B cell (primary cell): ENCODE data around the gene TMC6. TPM values are rescaled to one million over a fixed set of nuclear protein-coding genes. Genes with fewer than 3 reads are reported as not detected.

Source experiments
- ATAC-seq: fragments of 200-7000 bp; cut with Tn5 transposase; one replicate; pipeline ENCODE4 v1.10.0; 2021; ENCODE audit warnings: low read depth, mild to moderate bottlenecking, moderate number of reproducible peaks, moderate library complexity
- CTCF ChIA-PET: fragments of 350-600 bp; sonication (Branson Sonifier 250); formaldehyde crosslinking; loops from one replicate; lab custom pipeline; 2021; ENCODE audit warnings: antibody characterized with exemption, inconsistent platforms; lab: Charles Lee
- POLR2A ChIA-PET: fragments of 350-600 bp; sonication (Branson Sonifier 250); formaldehyde crosslinking; loops from one replicate; lab custom pipeline; 2021; ENCODE audit warnings: antibody characterized with exemption; lab: Charles Lee
- DNase-seq: peaks from one replicate; pipeline ENCODE4 v3.0.0; 2013
- H2AFZ ChIP-seq: 2 replicates; pipeline ENCODE4 v1.6.1; 2012; ENCODE audit warnings: mild to moderate bottlenecking, low read depth, low read length; ENCODE audit not compliant: insufficient read depth, poor library complexity, severe bottlenecking
- H3K27ac ChIP-seq, 2 donors: 1 replicate in 1 of 2; 2 replicates in 1 of 2; pipeline ENCODE4 v1.5.1; 2012 to 2013; ENCODE audit warnings: low read length in 2 of 2, mild to moderate bottlenecking in 2 of 2, moderate library complexity in 1 of 2
- H3K27me3 ChIP-seq, 4 experiments: fragments of 200-600 bp in 1 of 4; sonication (generic) in 1 of 4; replicated peaks in 1 of 4; 1 replicate in 2 of 4; 2 replicates in 2 of 4; pipeline versions ENCODE4 v1.6.1 to v1.7.0; 2013 to 2016; ENCODE audit warnings: low read length in 3 of 4, mild to moderate bottlenecking in 2 of 4, mixed read lengths in 1 of 4, moderate library complexity in 1 of 4; ENCODE audit not compliant: insufficient read depth in 4 of 4, control insufficient read depth in 3 of 4; ENCODE audit errors: control extremely low read depth in 1 of 4
- H3K36me3 ChIP-seq, 2 experiments: replicated peaks in 1 of 2; 1 replicate in 1 of 2; 2 replicates in 1 of 2; pipeline versions ENCODE4 v1.6.1 to v1.7.1; 2013; ENCODE audit warnings: low read length in 1 of 2; ENCODE audit not compliant: insufficient read depth in 2 of 2, control insufficient read depth in 1 of 2; ENCODE audit errors: control extremely low read depth in 1 of 2, extremely low read depth in 1 of 2
- H3K4me1 ChIP-seq, 2 donors: fragments of 200-600 bp in 1 of 2; sonication (generic) in 1 of 2; 1 replicate in 1 of 2; 2 replicates in 1 of 2; pipeline versions ENCODE4 v1.5.1 to v1.6.1; 2013 to 2017; ENCODE audit warnings: low read length in 2 of 2; ENCODE audit not compliant: control insufficient read depth in 2 of 2, insufficient read depth in 2 of 2
- H3K4me2 ChIP-seq: replicated peaks from 2 replicates; pipeline ENCODE3; 2012; ENCODE audit warnings: mild to moderate bottlenecking, low read depth, low read length; ENCODE audit not compliant: poor library complexity, severe bottlenecking
- H3K4me3 ChIP-seq, 5 experiments: fragments of 200-600 bp in 1 of 5; sonication (generic) in 1 of 5; 1 replicate in 3 of 5; 2 replicates in 2 of 5; pipeline versions ENCODE4 v1.5.1 to v1.7.0; 2011 to 2016; ENCODE audit warnings: low read length in 4 of 5, mild to moderate bottlenecking in 4 of 5, low read depth in 2 of 5, control low read depth in 1 of 5, moderate library complexity in 1 of 5; ENCODE audit not compliant: insufficient read depth in 1 of 5; ENCODE audit errors: control extremely low read depth in 1 of 5, extremely low read depth in 1 of 5
- H3K79me2 ChIP-seq: fragments of 200-600 bp; sonication (generic); one replicate; pipeline ENCODE4 v1.6.0; 2016; ENCODE audit warnings: low read length; ENCODE audit not compliant: control insufficient read depth, insufficient read depth
- H3K9ac ChIP-seq: fragments of 200-600 bp; sonication (generic); 2 replicates; pipeline ENCODE4 v1.6.1; 2017; ENCODE audit warnings: mild to moderate bottlenecking, low read length, moderate library complexity
- H3K9me3 ChIP-seq, 3 donors: one replicate each; pipeline versions ENCODE4 v1.6.1 to v1.7.1; 2013; ENCODE audit warnings: low read length in 2 of 3; ENCODE audit not compliant: control insufficient read depth in 2 of 3, insufficient read depth in 1 of 3; ENCODE audit errors: control extremely low read depth in 1 of 3
- H4K20me1 ChIP-seq: 2 replicates; pipeline ENCODE4 v1.6.0; 2012; ENCODE audit warnings: mild to moderate bottlenecking, low read length; ENCODE audit not compliant: insufficient read depth, control insufficient read depth, poor library complexity, severe bottlenecking
- H3K27ac Mint-ChIP-seq: one replicate; pipeline ENCODE4 v1.8.0; 2021; ENCODE audit warnings: mixed read lengths
- H3K27me3 Mint-ChIP-seq: one replicate; pipeline ENCODE4 v1.8.0; 2021; ENCODE audit warnings: mixed read lengths
- H3K4me1 Mint-ChIP-seq: one replicate; pipeline ENCODE4 v1.8.0; 2021; ENCODE audit warnings: mixed read lengths
- H3K4me3 Mint-ChIP-seq: one replicate; pipeline ENCODE4 v1.8.0; 2021; ENCODE audit warnings: mixed read lengths
- H3K9me3 Mint-ChIP-seq: one replicate; pipeline ENCODE4 v1.8.0; 2022; ENCODE audit warnings: mixed read lengths; ENCODE audit not compliant: insufficient read depth
- EZH2 ChIP-seq: IDR thresholded peaks from 2 replicates; pipeline ENCODE4 v1.6.1; 2012; ENCODE audit warnings: borderline replicate concordance, low read depth, mild to moderate bottlenecking, moderate library complexity, low read length; ENCODE audit not compliant: insufficient read depth, poor library complexity, severe bottlenecking
- WGBS: methylation state at CpG from one replicate; pipeline ENCODE4 v1.1.5; 2013; ENCODE audit warnings: missing lambda C conversion rate; ENCODE audit not compliant: insufficient coverage; 5-methylcytosine and 5-hydroxymethylcytosine counted together
- intact Hi-C: fragments of 100-400 bp; cut with micrococcal nuclease; formaldehyde crosslinking; loops from one replicate; pipeline ENCODE4 v1.10.0; 2022
- polyA plus RNA-seq: library from polyadenylated mRNA; depleted of rRNA; stranded (reverse); fragments of >200 nt; gene quantifications from 2 replicates; pipeline ENCODE4 v1.2.3, GENCODE V29; 2012
- total RNA-seq, 2 donors: library from RNA; stranded (reverse); fragments of 120-200 nt in 1 of 2; gene quantifications; 1 replicate in 1 of 2; 2 replicates in 1 of 2; pipeline versions ENCODE4 v1.2.3 to v1.2.4, GENCODE V29; 2013 to 2022
- TF ChIP-seq, protein P1 (sequence below): fragments of 200-600 bp; IDR thresholded peaks from one replicate; pipeline ENCODE4 v1.8.0; 2022; ENCODE audit warnings: antibody characterized with exemption, mild to moderate bottlenecking

Gene TMC6
- total and polyA plus RNA-seq, 2 donors (not counting 1 experiment from before 2014, with no cell fraction given) = 374 to 891 TPM

DNA sequence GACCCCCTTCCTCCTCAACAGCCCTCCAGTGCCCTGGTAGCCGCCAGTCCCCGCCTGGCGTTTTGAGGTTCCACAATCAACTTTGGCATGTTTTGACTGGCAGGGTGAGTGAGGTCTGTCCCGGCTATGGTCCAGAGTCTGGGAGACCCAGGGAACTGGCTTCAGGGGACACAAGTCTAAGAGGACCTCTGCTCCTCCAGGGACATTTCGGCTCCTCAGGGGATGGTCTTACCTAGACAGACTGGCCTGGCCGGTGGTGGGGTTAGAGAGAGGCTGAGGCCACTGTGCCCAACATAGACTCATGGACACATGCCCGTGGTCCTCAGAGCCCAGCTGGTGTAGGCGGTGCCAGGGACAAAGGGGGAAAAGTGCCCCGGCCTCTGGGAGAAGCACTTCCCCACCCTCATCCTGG, 4.2 kb upstream of the TMC6 start:
- WGBS = 78% methylated on average over 4 of the region's 9 CpGs
- Histone ChIP-seq H4K20me1 (peaks cover 77% of the 10 kb centered on the region), H3K4me1 (peaks cover 58 to 79% of the 10 kb centered on the region in 2 donors), H3K27ac (peak overlapping the region; percentile 88 to 92), H3K4me2 (peak overlapping the region; percentile 100), H3K9ac (peak overlapping the region; percentile 91), H3K27me3 (no peaks in the 10 kb centered on the region), H2AFZ (no peak overlapping the region), H3K79me2 (peaks cover 70% of the 10 kb centered on the region), H3K4me3 (peak overlapping the region; percentile 5 to 96 (median 89)), H3K36me3 (peaks cover 0 to 60% of the 10 kb centered on the region in 2 experiments), H3K9me3 (no peaks in the 10 kb centered on the region)
- H3K4me1 Mint-ChIP-seq = peaks cover 70% of the 10 kb centered on the region
- intact Hi-C loops = loop anchor here (1.0 to 10.0 kb wide), 8 partner anchors 8 to 1702 kb away; partner anchors contain the start of genes C17orf99, CBX4 and SYNGR2
- TF ChIP-seq, protein P1, sequence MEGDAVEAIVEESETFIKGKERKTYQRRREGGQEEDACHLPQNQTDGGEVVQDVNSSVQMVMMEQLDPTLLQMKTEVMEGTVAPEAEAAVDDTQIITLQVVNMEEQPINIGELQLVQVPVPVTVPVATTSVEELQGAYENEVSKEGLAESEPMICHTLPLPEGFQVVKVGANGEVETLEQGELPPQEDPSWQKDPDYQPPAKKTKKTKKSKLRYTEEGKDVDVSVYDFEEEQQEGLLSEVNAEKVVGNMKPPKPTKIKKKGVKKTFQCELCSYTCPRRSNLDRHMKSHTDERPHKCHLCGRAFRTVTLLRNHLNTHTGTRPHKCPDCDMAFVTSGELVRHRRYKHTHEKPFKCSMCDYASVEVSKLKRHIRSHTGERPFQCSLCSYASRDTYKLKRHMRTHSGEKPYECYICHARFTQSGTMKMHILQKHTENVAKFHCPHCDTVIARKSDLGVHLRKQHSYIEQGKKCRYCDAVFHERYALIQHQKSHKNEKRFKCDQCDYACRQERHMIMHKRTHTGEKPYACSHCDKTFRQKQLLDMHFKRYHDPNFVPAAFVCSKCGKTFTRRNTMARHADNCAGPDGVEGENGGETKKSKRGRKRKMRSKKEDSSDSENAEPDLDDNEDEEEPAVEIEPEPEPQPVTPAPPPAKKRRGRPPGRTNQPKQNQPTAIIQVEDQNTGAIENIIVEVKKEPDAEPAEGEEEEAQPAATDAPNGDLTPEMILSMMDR = no peak
- no peak for TF ChIP-seq EZH2
- no peaks in the 10 kb centered on the region for H3K9me3 Mint-ChIP-seq
- peak overlapping the region; percentile 95 for H3K27ac Mint-ChIP-seq
- peak overlapping the region; percentile 99 for H3K4me3 Mint-ChIP-seq
- CTCF ChIA-PET = interaction anchor here (1.0 to 14.1 kb wide), 5 partner anchors 8 to 45 kb away, joined by 3 to 357 read pairs (median 25); partner anchors contain the start of genes SYNGR2 and TK1
- POLR2A ChIA-PET = interaction anchor here (0.9 to 22.6 kb wide), 7 partner anchors 9 to 42 kb away, joined by 5 to 432 read pairs (median 9); partner anchors contain the start of gene SYNGR2
- no peak for DNase-seq
- ATAC-seq = no peak
- no peaks in the 10 kb centered on the region for H3K27me3 Mint-ChIP-seq

DNA sequence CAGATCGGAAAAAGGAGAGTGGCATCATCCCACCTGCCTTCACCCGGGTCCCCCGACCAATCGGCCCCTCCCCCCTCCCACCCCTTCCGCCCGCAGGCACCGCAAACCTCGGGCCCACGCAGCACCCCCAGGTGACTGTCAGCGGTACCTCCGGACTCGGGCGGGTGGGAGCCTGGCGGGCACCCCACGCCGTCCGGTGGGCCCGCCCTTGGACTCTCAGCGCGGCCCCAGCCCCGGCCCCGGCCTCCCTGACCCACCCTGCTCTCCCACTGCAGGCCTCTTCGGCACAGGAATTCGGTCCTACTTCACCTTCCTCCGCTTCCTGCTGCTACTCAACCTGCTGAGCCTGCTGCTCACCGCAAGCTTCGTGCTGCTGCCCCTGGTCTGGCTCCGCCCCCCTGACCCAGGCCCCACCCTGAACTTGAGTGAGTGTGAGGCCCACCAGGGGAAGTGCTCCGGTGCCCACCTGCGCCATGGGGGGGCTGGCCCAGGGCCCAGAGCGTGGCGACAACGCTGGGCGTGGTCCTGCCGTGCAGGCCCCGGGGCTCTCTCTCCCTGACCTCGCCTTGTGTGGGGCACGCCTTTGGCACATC, 3.6 kb upstream of the TMC6 start:
- Histone ChIP-seq H4K20me1 (peaks cover 77% of the 10 kb centered on the region), H3K27me3 (no peaks in the 10 kb centered on the region), H3K9me3 (no peaks in the 10 kb centered on the region), H3K27ac (peak overlapping the region; percentile 88 to 92), H2AFZ (no peak overlapping the region), H3K4me3 (peak overlapping the region in 4 of 5 experiments; percentile 85 to 96 (median 92)), H3K79me2 (peaks cover 76% of the 10 kb centered on the region), H3K4me2 (peak overlapping the region; percentile 100), H3K4me1 (peaks cover 53 to 79% of the 10 kb centered on the region in 2 donors), H3K36me3 (peaks cover 0 to 54% of the 10 kb centered on the region in 2 experiments), H3K9ac (peak overlapping the region; percentile 91)
- Mint-ChIP-seq H3K27ac (peak overlapping the region; percentile 95), H3K9me3 (no peaks in the 10 kb centered on the region), H3K4me3 (peak overlapping the region; percentile 99), H3K27me3 (no peaks in the 10 kb centered on the region), H3K4me1 (peaks cover 70% of the 10 kb centered on the region)
- TF ChIP-seq, protein P1 = peak; percentile 27
- no peak for TF ChIP-seq EZH2
- WGBS = under 1% methylated on average over 37 of the region's 38 CpGs
- POLR2A ChIA-PET = interaction anchor here (0.6 to 22.6 kb wide), 8 partner anchors 9 to 603 kb away, joined by 3 to 432 read pairs (median 6); partner anchors contain the start of gene SYNGR2
- peak; percentile 61 for ATAC-seq
- peak; percentile 94 for DNase-seq
- intact Hi-C loops = loop anchor here (1.0 to 10.0 kb wide), 8 partner anchors 8 to 1703 kb away; partner anchors contain the start of genes C17orf99, CBX4 and SYNGR2
- CTCF ChIA-PET = interaction anchor here (1.0 to 14.1 kb wide), 2 partner anchors 10 to 45 kb away, joined by 3 to 357 read pairs; partner anchors contain the start of genes SYNGR2 and TK1
